ENCODE data around the gene NOVA2.

The NOVA2 gene

GRCh38 chr19:45972081-45972946, 1.4 kb downstream of the NOVA2 start:
- no peak for TF ChIP-seq EP300 (IDR thresholded peaks at IDR 0.05; ENCODE audit: borderline replicate concordance)
- no peak for TF ChIP-seq NFIC (IDR thresholded peaks at IDR 0.05)
- TF ChIP-seq TAF1 (IDR thresholded peaks at IDR 0.05; ENCODE audit: low read depth): no peak
- TF ChIP-seq TCF12 (IDR thresholded peaks at IDR 0.05; ENCODE audit: low read depth): no peak
- TF ChIP-seq USF1 (IDR thresholded peaks at IDR 0.05): no peak
- no peak for TF ChIP-seq REST (IDR thresholded peaks at IDR 0.05; ENCODE audit: low read depth)
- no peak for TF ChIP-seq MAX (IDR thresholded peaks at IDR 0.05)
- no peak for TF ChIP-seq YY1 (IDR thresholded peaks at IDR 0.05; ENCODE audit: low read depth)
- no peak for TF ChIP-seq CREB1 (IDR thresholded peaks at IDR 0.05; ENCODE audit: low read depth)
- no peak for TF ChIP-seq ZBTB7A (IDR thresholded peaks at IDR 0.05; ENCODE audit: low read depth)
- no peak for TF ChIP-seq RAD21 (IDR thresholded peaks at IDR 0.05; ENCODE audit: low read depth)
- TF ChIP-seq CEBPB (IDR thresholded peaks at IDR 0.05): no peak
- TF ChIP-seq FOXM1 (IDR thresholded peaks at IDR 0.05; ENCODE audit: borderline replicate concordance, low read depth): no peak
- no peak for TF ChIP-seq TEAD4 (IDR thresholded peaks at IDR 0.05)
- no peak for TF ChIP-seq EGR1 (IDR thresholded peaks at IDR 0.05)

GRCh38 chr19:45971260-45971902, 2.3 kb downstream of the NOVA2 start:
- TF ChIP-seq EP300 (IDR thresholded peaks at IDR 0.05; ENCODE audit: borderline replicate concordance): no peak
- no peak for TF ChIP-seq ZBTB7A (IDR thresholded peaks at IDR 0.05; ENCODE audit: low read depth)
- no peak for TF ChIP-seq USF1 (IDR thresholded peaks at IDR 0.05)
- no peak for TF ChIP-seq MAX (IDR thresholded peaks at IDR 0.05)
- TF ChIP-seq YY1 (IDR thresholded peaks at IDR 0.05; ENCODE audit: low read depth): no peak
- no peak for TF ChIP-seq TCF12 (IDR thresholded peaks at IDR 0.05; ENCODE audit: low read depth)
- TF ChIP-seq REST (IDR thresholded peaks at IDR 0.05; ENCODE audit: low read depth): no peak
- TF ChIP-seq RAD21 (IDR thresholded peaks at IDR 0.05; ENCODE audit: low read depth): no peak
- TF ChIP-seq CEBPB (IDR thresholded peaks at IDR 0.05): no peak
- TF ChIP-seq FOXM1 (IDR thresholded peaks at IDR 0.05; ENCODE audit: borderline replicate concordance, low read depth): no peak
- no peak for TF ChIP-seq CREB1 (IDR thresholded peaks at IDR 0.05; ENCODE audit: low read depth)
- no peak for TF ChIP-seq TAF1 (IDR thresholded peaks at IDR 0.05; ENCODE audit: low read depth)

- no peak for TF ChIP-seq USF1 (IDR thresholded peaks at IDR 0.05)
Observed at GRCh38 chr19:45969676-45970075, 4.0 kb downstream of the NOVA2 start.

- no peak for TF ChIP-seq MAX (IDR thresholded peaks at IDR 0.05)
Observed at GRCh38 chr19:45968626-45969025, 5.0 kb downstream of the NOVA2 start.

- TF ChIP-seq TEAD4 (IDR thresholded peaks at IDR 0.05) (no peak), ZBTB7A (IDR thresholded peaks at IDR 0.05; ENCODE audit: low read depth) (no peak), TAF1 (IDR thresholded peaks at IDR 0.05; ENCODE audit: low read depth) (no peak), NFIC (IDR thresholded peaks at IDR 0.05) (no peak), USF1 (IDR thresholded peaks at IDR 0.05) (0 out of 2 replicates have a peak, but pooled peaks have one; percentile 30), CEBPB (IDR thresholded peaks at IDR 0.05) (no peak), RAD21 (IDR thresholded peaks at IDR 0.05; ENCODE audit: low read depth) (no peak)
Observed at GRCh38 chr19:45967246-45967645, 6.4 kb downstream of the NOVA2 start.

All from Ishikawa (cell line).